ENCODE measurements around the gene PLA2G4B. TPM values are rescaled to one million over a fixed set of nuclear protein-coding genes. Genes with fewer than 3 reads are reported as not detected.

The PLA2G4B gene
- total and polyA plus RNA-seq, 2 of the 8 experiments (the other 6 are each of a cell fraction or from before 2014, with no cell fraction given): 4.2 to 9.2 TPM

DNA sequence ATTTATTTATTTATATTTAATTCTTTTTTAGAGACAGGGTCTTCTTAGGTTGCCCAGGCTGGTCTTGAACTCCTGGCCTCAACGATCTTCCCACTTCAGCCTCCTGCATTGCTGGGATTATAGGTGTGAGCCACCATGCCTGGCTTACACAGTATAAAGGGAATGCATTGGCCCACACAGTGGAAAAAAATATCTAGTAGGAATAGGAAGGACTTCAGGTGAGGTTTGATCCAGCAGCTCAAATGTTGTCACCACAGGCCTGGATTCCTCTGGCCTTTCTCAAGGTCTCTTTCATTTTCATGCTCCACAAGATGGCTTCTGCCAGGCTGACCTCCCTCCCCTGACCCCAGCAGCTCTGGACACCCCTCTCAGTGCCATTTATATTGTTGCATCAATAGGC is 57.3 kb downstream of the PLA2G4B start:
- no peak overlapping the region for H3K56ac ChIP-seq (replicated peaks; ENCODE audit: insufficient read length, low read depth, low read length)
- no peak overlapping the region for H2BK12ac ChIP-seq (ENCODE audit: low read depth, low read length)
- TF ChIP-seq SIN3A (conservative IDR thresholded peaks at IDR 0.05 in 1 of 2, IDR thresholded peaks at IDR 0.05 in 1 of 2; ENCODE audit: low read depth in 1 of 2, low read length in 2 of 2): no peak
- TF ChIP-seq GTF2F1 (IDR thresholded peaks at IDR 0.05; ENCODE audit: borderline replicate concordance, low read depth, low read length): no peak
- TF ChIP-seq, protein P1, sequence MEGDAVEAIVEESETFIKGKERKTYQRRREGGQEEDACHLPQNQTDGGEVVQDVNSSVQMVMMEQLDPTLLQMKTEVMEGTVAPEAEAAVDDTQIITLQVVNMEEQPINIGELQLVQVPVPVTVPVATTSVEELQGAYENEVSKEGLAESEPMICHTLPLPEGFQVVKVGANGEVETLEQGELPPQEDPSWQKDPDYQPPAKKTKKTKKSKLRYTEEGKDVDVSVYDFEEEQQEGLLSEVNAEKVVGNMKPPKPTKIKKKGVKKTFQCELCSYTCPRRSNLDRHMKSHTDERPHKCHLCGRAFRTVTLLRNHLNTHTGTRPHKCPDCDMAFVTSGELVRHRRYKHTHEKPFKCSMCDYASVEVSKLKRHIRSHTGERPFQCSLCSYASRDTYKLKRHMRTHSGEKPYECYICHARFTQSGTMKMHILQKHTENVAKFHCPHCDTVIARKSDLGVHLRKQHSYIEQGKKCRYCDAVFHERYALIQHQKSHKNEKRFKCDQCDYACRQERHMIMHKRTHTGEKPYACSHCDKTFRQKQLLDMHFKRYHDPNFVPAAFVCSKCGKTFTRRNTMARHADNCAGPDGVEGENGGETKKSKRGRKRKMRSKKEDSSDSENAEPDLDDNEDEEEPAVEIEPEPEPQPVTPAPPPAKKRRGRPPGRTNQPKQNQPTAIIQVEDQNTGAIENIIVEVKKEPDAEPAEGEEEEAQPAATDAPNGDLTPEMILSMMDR (IDR thresholded peaks at IDR 0.05; ENCODE audit: control extremely low read depth in 1 of 3, insufficient read depth in 1 of 3, low read depth in 1 of 3, low read length in 3 of 3): no peak
- TF ChIP-seq, protein P2, sequence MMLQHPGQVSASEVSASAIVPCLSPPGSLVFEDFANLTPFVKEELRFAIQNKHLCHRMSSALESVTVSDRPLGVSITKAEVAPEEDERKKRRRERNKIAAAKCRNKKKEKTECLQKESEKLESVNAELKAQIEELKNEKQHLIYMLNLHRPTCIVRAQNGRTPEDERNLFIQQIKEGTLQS (IDR thresholded peaks at IDR 0.05; ENCODE audit: insufficient read depth, low read depth, low read length): no peak
- TF ChIP-seq HDAC2 (IDR thresholded peaks at IDR 0.05; ENCODE audit: borderline replicate concordance in 1 of 2, low read depth in 2 of 2, low read length in 2 of 2): 0 out of 4 replicates have a peak, but pooled peaks of 1 of the 2 experiments have one; percentile 68
- TF ChIP-seq RFX5 (IDR thresholded peaks at IDR 0.05; ENCODE audit: borderline replicate concordance, low read depth, low read length): no peak
- no peak for TF ChIP-seq TBP (IDR thresholded peaks at IDR 0.05; ENCODE audit: low read depth, low read length)
- TF ChIP-seq, protein P3, sequence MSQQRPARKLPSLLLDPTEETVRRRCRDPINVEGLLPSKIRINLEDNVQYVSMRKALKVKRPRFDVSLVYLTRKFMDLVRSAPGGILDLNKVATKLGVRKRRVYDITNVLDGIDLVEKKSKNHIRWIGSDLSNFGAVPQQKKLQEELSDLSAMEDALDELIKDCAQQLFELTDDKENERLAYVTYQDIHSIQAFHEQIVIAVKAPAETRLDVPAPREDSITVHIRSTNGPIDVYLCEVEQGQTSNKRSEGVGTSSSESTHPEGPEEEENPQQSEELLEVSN (IDR thresholded peaks at IDR 0.05): no peak

More for the DNA sequence above, 57.3 kb downstream of the PLA2G4B start:
- no peak overlapping the region for H2BK5ac ChIP-seq (ENCODE audit: low read depth, low read length)
- H3K4me2 ChIP-seq (ENCODE audit: insufficient read depth in 1 of 2, low read depth in 2 of 2, low read length in 2 of 2): no peak overlapping the region
- no peak overlapping the region for H3K4me3 ChIP-seq (ENCODE audit: extremely low read depth in 1 of 4, insufficient read depth in 2 of 4, low read depth in 3 of 4, low read length in 4 of 4)
- H2AFZ ChIP-seq (ENCODE audit: low read length): no peak overlapping the region
- no peak overlapping the region for H4K5ac ChIP-seq (ENCODE audit: insufficient read length, low read depth, low read length)
- H3K9me3 ChIP-seq (ENCODE audit: insufficient read depth in 2 of 2, low read depth in 1 of 2, low read length in 1 of 2): no peaks in the 10 kb centered on the region
- no peak overlapping the region for H4K8ac ChIP-seq (ENCODE audit: extremely low read depth, insufficient read depth, low read length)
- H4K20me1 ChIP-seq (replicated peaks in 1 of 2; ENCODE audit: control insufficient read depth in 1 of 2, insufficient read depth in 2 of 2, low read length in 2 of 2): no peaks in the 10 kb centered on the region
- H3K23ac ChIP-seq (ENCODE audit: insufficient read length): no peak overlapping the region
- H3K9ac ChIP-seq (replicated peaks in 1 of 4; ENCODE audit: extremely low read depth in 1 of 4, low read depth in 3 of 4, low read length in 3 of 4): no peak overlapping the region
- FAIRE-seq (no peak), DNase-seq (ENCODE audit: low read depth in 1 of 2, low spot score in 2 of 2) (no peak)
- H4K91ac ChIP-seq (replicated peaks; ENCODE audit: insufficient read length, low read length): no peak overlapping the region
- peaks cover 0 to 2% (median 0%) of the 10 kb centered on the region in 4 experiments; a peak in 1 of 7 replicates for H3K4me1 ChIP-seq (replicated peaks in 1 of 4; ENCODE audit: control insufficient read depth in 3 of 4, insufficient read depth in 4 of 4, low read length in 3 of 4)
- H3K27ac ChIP-seq (ENCODE audit: low read depth, low read length): no peak overlapping the region
- no peak overlapping the region for H2BK15ac ChIP-seq (ENCODE audit: low read length)
- H3K79me2 ChIP-seq (ENCODE audit: control insufficient read depth in 1 of 2, insufficient read depth in 2 of 2, low read length in 2 of 2): no peaks in the 10 kb centered on the region
- H3K79me1 ChIP-seq (ENCODE audit: low read depth, low read length): no peaks in the 10 kb centered on the region
- peaks cover 3 to 10% (median 5%) of the 10 kb centered on the region in 4 experiments; a peak in 4 of 8 replicates for H3K36me3 ChIP-seq (ENCODE audit: control insufficient read depth in 2 of 4, insufficient read depth in 4 of 4, low read length in 3 of 4)
- H3K18ac ChIP-seq (ENCODE audit: extremely low read depth, low read length): no peak overlapping the region
- H3K14ac ChIP-seq (ENCODE audit: insufficient read length): no peak overlapping the region
- no peak overlapping the region for H2BK20ac ChIP-seq (ENCODE audit: low read length)
- POLR2A ChIA-PET (ENCODE audit: partially characterized antibody): interaction anchor here (1.8 kb wide), 1 partner anchor 10 kb away, joined by 6 read pairs; no protein-coding TSS in a partner anchor
- no peaks in the 10 kb centered on the region for H3K23me2 ChIP-seq (ENCODE audit: low read depth, low read length)
- no peaks in the 10 kb centered on the region for H3K27me3 ChIP-seq (replicated peaks in 1 of 4; ENCODE audit: control insufficient read depth in 3 of 4, extremely low read depth in 1 of 4, insufficient read depth in 3 of 4, low read length in 3 of 4)
- CTCF ChIA-PET (ENCODE audit: partially characterized antibody): interaction anchor here (0.5 to 2.5 kb wide), 11 partner anchors 8 to 630 kb away, joined by 3 to 24 read pairs (median 4); no protein-coding TSS in a partner anchor
- no peak overlapping the region for H2AK5ac ChIP-seq (ENCODE audit: low read depth, low read length)
- 88% methylated on average over 1 of the region's 1 CpG; no CpG with 5 or more reads in 1 of the 2 experiments for WGBS, 2 experiments (ENCODE audit: extremely low coverage in 1 of 2, insufficient coverage in 1 of 2, insufficient read length in 1 of 2, insufficient replicate concordance in 2 of 2, low coverage in 1 of 2, low lambda C conversion rate in 2 of 2, missing lambda C conversion rate in 1 of 2)
- no peak overlapping the region for H3K4ac ChIP-seq (replicated peaks; ENCODE audit: insufficient read length, low read depth, low read length)
- no peak overlapping the region for H2BK120ac ChIP-seq (replicated peaks; ENCODE audit: low read depth, low read length)
